Measurements from ENCODE around the gene RAB11FIP3. TPM values are rescaled to one million over a fixed set of nuclear protein-coding genes. Genes with fewer than 3 reads are reported as not detected.
A peak's percentile ranks its signal among the peaks of the same experiment; 100 is the strongest.

RAB11FIP3 gene
- total and polyA plus RNA-seq, 2 of the 13 experiments (the other 11 are each of a cell fraction or from before 2014, with no cell fraction given) = 34.3 to 57.6 TPM

DNA sequence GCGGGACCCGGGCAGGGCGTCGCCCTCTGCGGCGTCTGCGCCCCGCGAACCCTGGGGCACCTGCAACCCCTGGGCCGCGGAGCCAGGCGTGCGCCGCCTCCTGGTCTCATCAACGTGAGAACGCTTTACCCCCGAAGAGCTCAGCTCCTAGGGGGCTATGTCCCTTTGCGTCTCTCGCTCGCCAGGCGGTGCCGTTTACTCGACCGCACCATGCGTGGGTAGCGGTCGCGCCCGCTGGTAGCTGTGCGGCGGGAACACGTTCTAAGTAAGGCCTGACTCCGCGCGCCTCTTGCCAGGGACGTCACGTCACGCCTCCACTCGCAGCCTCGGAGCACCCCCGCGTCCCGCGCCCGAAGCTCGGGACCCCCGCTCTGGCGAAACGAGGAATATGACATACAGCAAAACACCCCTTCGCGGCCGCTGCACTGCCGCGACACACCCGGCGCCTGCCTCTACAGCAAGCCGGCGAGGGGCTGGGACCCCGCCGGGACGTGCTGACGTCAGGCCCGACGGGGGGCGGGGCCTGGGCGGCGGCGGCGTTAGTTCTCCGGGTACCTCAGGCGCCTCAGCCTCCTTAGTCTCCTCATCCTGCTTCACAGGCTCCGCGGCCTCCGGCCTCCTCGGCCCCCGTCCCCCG lies at the start of gene RAB11FIP3 (continued):
- no peak for TF ChIP-seq SOX13 (IDR thresholded peaks at IDR 0.05)
- TF ChIP-seq SOX13 (CRISPR knock-in tag; conservative IDR thresholded peaks at IDR 0.05 in 1 of 2, IDR thresholded peaks at IDR 0.05 in 1 of 2) = no peak
- no peak for TF ChIP-seq REXO4 (CRISPR knock-in tag; IDR thresholded peaks at IDR 0.05; ENCODE audit: borderline replicate concordance)
- TF ChIP-seq SETDB1 (CRISPR knock-in tag; IDR thresholded peaks at IDR 0.05; ENCODE audit: borderline replicate concordance) = no peak
- TF ChIP-seq MYC (CRISPR knock-in tag; IDR thresholded peaks at IDR 0.05; ENCODE audit: borderline replicate concordance) = peak; percentile 36
- 0 out of 2 replicates have a peak, but pooled peaks have one; percentile 78 for TF ChIP-seq ZNF234 (CRISPR knock-in tag; conservative IDR thresholded peaks at IDR 0.05)
- 0 out of 2 replicates have a peak, but pooled peaks have one; percentile 76 for TF ChIP-seq ZNF615 (CRISPR knock-in tag; IDR thresholded peaks at IDR 0.05; ENCODE audit: borderline replicate concordance)
- peak; percentile 42; the same call in 1 of the 2 replicates for TF ChIP-seq GATAD1 (CRISPR knock-in tag; IDR thresholded peaks at IDR 0.05)
- TF ChIP-seq ZNF607 (CRISPR knock-in tag; IDR thresholded peaks at IDR 0.05; ENCODE audit: borderline replicate concordance) = peak; percentile 83
- no peak; the same call in 2 of the 3 replicates for TF ChIP-seq MXI1 (IDR thresholded peaks at IDR 0.05; ENCODE audit: borderline replicate concordance, low read depth, low read length)
- no peak for TF ChIP-seq ZNF772 (CRISPR knock-in tag; IDR thresholded peaks at IDR 0.05)
- TF ChIP-seq, protein P1, sequence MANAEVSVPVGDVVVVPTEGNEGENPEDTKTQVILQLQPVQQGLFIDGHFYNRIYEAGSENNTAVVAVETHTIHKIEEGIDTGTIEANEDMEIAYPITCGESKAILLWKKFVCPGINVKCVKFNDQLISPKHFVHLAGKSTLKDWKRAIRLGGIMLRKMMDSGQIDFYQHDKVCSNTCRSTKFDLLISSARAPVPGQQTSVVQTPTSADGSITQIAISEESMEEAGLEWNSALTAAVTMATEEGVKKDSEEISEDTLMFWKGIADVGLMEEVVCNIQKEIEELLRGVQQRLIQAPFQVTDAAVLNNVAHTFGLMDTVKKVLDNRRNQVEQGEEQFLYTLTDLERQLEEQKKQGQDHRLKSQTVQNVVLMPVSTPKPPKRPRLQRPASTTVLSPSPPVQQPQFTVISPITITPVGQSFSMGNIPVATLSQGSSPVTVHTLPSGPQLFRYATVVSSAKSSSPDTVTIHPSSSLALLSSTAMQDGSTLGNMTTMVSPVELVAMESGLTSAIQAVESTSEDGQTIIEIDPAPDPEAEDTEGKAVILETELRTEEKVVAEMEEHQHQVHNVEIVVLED (CRISPR knock-in tag; IDR thresholded peaks at IDR 0.05; ENCODE audit: borderline replicate concordance) = peak; percentile 94
- no peak for TF ChIP-seq ATM (IDR thresholded peaks at IDR 0.05; ENCODE audit: borderline replicate concordance)
- no peak for TF ChIP-seq ZNF597 (CRISPR knock-in tag; IDR thresholded peaks at IDR 0.05)
- no peak for TF ChIP-seq JUND (CRISPR knock-in tag; IDR thresholded peaks at IDR 0.05)
- no peak for TF ChIP-seq MIXL1 (CRISPR knock-in tag; IDR thresholded peaks at IDR 0.05)
- no peak for TF ChIP-seq AKAP8 (CRISPR knock-in tag; IDR thresholded peaks at IDR 0.05)
- no peak for TF ChIP-seq ZNF235 (CRISPR knock-in tag; IDR thresholded peaks at IDR 0.05; ENCODE audit: borderline replicate concordance)
- TF ChIP-seq NR2F2 (IDR thresholded peaks at IDR 0.05; ENCODE audit: borderline replicate concordance, low read depth) = peak; percentile 20; the same call in 1 of the 2 replicates
- peak; percentile 74; the same call in 1 of the 2 replicates for TF ChIP-seq ZNF747 (CRISPR knock-in tag; IDR thresholded peaks at IDR 0.05; ENCODE audit: borderline replicate concordance)
- no peak for TF ChIP-seq ZNF354B (CRISPR knock-in tag; IDR thresholded peaks at IDR 0.05)
- TF ChIP-seq SP1 (IDR thresholded peaks at IDR 0.05) = no peak
- no peak for TF ChIP-seq SP1 (CRISPR knock-in tag; IDR thresholded peaks at IDR 0.05)
- no peak for TF ChIP-seq PHF20 (CRISPR knock-in tag; IDR thresholded peaks at IDR 0.05)
- TF ChIP-seq TEAD3 (CRISPR knock-in tag; optimal IDR thresholded peaks at IDR 0.05; ENCODE audit: borderline replicate concordance) = no peak
- peak; percentile 65 for TF ChIP-seq ZGPAT (CRISPR knock-in tag; IDR thresholded peaks at IDR 0.05)
- peak; percentile 76; the same call in 1 of the 2 replicates for TF ChIP-seq ZNF761 (CRISPR knock-in tag; conservative IDR thresholded peaks at IDR 0.05)
- peak; percentile 88 for TF ChIP-seq HIVEP1 (CRISPR knock-in tag; IDR thresholded peaks at IDR 0.05)
- TF ChIP-seq MTA3 (CRISPR knock-in tag; IDR thresholded peaks at IDR 0.05) = no peak
- no peak for TF ChIP-seq IKZF1 (IDR thresholded peaks at IDR 0.05)
